ENCODE results near the gene PSMA2.
A peak's percentile ranks its signal among the peaks of the same experiment; 100 is the strongest.

PSMA2 gene

DNA sequence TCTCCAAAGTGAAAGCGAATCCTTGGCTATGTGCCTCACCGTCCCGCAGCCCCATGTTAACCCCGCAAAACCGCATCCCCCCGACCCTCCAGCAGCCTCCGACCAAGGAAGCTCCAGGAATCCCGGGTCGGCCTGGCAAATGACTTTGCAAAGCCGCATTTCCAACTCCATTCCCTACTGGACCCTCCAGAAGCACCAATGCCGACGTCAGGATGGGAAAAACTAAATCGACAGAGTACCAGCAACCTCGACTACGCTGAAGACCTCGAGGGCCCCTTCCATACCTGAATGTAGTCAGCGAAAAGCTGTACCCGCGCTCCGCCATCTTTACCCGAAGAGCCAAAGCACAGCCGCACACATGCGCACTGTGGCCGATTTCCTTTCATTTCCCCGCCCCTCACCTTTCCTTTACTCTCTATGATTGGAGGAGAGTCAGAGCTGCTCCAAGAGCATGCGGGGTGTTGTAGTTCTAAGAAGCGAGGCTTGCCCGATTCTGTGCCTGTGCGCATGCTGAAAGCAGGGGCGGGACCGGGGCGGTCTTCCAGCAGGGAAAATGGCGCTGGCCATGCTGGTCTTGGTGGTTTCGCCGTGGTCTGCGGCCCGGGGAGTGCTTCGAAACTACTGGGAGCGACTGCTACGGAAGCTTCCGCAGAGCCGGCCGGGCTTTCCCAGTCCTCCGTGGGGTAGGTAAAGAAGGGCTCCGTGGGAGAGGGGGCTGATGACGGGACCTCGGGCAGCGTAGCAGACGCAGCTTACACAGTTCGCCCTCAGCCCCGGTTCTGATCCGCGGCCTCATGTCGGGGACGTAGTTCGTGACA lies at the start of gene PSMA2, which contains the start of gene MRPL32:
Gene PSMA2 (minus strand): TSS at position 341 of the 818 bp plus-strand sequence. CDS start 16 bp downstream, at position 325.
Gene MRPL32 (plus strand): TSS at position 543 of the 818 bp plus-strand sequence. CDS start 11 bp downstream, at position 554.
- intact Hi-C loops (cut with DNase I): loop anchor here (1.0 to 10.0 kb wide), 2 partner anchors 20 to 793 kb away; partner anchors contain the start of genes C7orf25 and COA1
- DNase-seq: peak; percentile 93 to 99 (median 96)

DNA sequence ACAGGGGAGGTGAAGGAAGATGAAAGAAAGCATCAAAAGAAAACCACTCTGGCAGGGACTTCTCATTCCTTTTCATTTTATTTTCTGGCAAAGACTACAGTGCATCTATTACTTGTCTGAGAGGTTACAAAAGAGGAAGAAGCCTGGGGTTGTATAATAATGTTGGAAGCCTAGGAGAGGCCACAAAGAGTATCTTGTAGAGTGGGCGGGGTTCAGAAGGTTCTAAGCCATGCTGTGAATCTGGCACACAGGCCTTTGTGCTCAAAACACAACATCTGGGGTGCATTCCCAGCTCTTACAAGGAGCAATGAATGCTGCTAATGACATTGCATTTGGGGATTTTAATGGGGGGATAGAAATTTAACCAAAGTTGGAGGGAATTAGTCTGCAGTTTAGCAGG lies 49.6 kb upstream of the PSMA2 start:
- intact Hi-C loops (cut with DNase I): no loop called here
- no peak for DNase-seq

DNA sequence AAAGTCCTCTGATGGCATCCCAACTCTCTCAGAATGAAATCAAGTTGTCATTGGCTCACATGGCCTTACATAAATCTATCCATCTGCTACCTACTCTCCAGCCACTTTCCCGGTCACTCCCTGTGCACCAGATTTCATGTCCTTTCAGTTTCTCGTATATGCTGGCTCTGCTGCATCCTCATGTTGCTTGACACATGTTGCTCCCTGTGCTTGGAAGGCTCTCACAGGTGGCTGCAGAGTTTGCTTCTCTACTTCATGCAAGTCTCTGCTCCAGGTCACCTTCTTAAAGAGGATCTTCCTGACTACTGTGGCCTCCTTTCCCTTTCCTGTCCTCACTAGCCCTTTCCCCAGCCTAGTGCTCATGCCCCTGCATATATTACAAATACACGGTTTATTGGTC lies 48.5 kb upstream of the PSMA2 start:
- intact Hi-C loops (cut with DNase I): no loop called here
- DNase-seq: no peak

DNA sequence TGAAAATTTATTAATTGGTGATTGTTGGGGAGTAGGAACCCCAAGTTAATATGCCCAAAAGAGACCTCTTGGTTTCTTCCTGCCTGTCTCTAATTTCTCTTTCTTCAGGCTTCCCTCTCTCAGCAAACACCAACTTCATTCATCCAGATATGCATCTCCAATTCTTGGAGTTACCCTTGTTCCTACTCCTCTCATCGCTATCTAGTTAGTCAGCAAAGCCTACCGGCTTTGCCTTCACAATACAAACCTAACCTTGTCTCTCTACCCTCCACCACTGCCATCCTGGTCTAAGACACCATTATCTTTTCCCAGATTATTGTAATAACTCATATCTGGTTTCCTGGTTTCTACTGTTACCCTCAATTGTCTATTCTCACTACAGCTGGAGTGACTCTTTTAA lies 48.1 kb upstream of the PSMA2 start:
- DNase-seq: no peak
- intact Hi-C loops (cut with DNase I): no loop called here

DNA sequence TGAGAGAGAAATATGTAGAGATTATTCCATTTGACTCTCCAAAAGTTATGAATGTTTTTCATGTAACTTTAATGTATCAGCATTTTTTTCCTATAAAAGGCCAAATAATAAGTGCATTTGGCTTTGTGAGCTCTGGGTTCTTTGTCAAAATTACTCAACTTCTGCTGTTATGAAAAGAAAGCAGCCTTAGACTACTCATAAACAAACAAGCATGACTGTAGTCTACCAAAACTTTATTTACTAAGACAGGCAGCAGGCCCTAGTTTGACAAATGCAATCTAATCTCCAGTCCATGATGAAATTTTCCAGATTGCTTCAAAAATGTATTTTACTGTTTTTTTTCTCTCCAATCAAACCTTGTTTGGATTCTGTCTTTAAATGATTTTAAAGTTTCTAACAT lies 46.5 kb upstream of the PSMA2 start:
- intact Hi-C loops (cut with DNase I): no loop called here
- no peak for DNase-seq

DNA sequence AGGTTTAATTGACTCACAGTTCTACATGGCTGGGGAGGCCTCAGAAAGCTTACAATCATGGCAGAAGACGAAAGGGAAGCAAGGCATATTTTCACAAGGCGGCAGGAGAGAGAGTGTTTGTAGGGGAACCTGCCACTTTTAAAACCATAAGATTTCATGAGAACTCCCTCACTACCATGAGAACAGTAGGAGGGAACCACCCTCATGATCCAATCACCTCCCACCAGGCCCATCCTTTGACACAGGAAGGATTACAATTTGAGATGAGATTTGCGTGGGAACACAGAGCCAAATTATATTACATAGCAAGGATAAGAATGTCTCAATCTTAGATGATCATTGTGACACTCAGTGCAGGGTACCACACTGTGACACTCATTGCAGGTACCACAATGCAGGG lies 44.4 kb upstream of the PSMA2 start:
- intact Hi-C loops (cut with DNase I): no loop called here
- no peak for DNase-seq

DNA sequence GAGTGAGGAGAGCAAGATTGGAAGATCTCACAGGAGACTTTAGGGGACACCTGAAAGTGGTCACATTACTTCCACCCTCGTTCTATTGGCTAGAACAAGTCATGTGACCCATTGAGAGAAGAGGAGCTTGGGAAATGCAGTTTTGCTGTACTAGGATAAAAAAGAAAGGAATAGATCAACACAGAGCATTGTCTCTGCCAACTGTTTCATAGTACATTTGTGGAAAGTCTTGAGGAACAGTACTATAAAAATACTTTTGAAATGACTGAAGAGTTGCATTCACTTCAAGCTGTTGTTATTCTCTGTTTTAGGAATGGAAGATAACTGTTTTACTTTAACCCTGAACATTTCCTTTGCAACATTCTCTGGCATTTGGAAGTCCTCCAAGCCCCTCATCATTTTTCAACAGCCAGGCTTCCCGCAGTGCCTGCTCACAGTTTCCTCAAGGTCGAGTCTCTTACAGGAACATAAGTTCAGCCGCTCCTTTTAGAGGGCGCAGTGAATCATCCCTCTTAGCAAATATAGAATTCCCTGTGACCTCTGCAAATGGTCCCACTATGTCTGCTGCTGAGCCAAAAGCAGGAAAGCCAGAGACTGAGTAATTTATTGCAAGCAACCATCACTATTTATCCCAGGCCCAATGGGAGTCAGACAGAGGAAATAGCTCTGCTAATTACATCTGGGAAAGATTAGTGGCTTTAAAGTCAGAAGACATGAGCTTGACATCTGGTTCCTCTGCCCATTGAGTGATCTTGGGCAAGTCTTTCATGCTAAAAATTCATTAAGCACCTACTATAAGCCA lies 40.9 kb upstream of the PSMA2 start:
- intact Hi-C loops (cut with DNase I): no loop called here
- no peak for DNase-seq

DNA sequence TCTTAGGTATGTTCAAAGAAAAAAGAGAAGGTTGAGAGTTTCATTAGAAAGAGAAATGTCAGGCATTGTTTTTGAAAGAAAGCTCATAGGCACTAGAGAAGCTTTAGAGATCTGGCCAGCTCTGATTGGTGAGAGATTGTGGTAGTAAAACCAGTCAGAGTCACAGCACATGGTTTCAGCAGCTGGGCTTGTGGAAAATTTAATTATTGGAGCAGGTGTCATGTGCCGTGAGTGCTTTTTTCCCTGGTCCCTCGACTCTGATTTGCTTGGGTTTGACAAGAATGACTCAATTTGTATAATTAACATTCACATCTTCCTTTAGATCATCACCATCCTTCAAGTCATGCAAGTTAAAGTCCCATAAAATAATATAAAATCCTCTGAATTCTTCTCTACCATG lies 35.4 kb upstream of the PSMA2 start:
- no peak for DNase-seq
- intact Hi-C loops (cut with DNase I): no loop called here

DNA sequence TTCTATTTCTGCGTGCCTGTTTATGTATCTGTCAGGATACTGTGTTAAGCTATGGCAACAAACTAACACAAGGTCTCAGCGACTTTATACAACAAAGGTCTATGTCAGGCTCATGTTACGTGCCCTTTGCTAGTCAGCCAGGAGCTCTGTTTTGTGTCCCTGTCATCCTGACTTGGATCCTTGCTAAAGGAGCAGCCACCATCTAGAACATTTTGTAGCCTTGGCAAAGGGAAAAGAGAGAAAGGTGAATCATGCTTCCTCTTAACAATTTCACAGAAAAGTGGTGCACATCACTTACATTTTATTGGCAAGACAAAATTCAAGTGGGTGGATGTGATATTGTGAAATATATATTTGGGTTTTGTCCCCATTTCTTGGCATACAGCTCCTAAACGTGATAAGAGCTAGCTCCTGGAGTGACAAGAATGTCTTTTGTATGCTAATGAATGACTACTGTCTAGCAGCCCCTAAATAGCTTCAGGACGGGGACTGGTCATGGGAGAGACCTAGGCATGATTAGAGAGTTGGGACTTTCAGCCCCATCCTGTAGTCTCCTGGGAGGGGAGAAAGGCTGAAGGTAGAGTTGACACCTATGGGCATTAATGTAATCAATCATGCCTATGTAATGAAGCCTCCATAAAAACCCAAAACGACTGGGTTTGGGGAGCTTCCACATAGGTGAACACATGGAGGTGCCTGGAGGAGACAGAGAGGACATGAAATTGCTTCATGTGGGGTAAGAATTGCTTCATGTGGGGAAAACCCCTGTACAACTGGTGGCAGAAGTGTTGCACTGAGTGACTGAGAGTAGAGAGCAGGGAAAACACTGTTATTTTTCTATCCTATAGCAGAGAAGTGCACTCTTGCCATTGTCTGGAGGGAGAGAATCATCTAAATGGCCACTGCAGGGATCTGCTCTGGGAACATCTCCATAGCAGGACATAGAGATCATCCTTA lies 33.2 kb upstream of the PSMA2 start:
- DNase-seq: no peak
- intact Hi-C loops (cut with DNase I): no loop called here

DNA sequence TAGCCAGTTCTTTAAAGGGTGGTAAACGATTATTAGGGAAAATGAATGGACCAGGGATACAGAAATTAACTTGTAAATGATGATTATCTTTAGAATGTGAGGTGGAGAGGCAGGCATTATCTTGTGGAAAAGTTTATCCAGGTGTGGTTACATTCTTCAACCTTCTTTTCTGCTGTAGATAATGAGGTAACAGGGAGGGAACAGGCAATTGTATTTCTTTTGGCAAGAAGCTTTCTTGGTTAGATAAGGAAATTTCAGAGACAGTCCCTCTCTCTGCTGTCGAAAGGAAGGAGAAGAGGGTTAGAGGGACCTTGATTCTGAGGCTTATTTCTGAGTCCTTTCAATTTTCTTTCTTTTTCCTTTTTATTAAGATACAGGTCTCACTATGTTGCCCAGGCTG lies 32.3 kb upstream of the PSMA2 start:
- no peak for DNase-seq
- intact Hi-C loops (cut with DNase I): no loop called here

DNA sequence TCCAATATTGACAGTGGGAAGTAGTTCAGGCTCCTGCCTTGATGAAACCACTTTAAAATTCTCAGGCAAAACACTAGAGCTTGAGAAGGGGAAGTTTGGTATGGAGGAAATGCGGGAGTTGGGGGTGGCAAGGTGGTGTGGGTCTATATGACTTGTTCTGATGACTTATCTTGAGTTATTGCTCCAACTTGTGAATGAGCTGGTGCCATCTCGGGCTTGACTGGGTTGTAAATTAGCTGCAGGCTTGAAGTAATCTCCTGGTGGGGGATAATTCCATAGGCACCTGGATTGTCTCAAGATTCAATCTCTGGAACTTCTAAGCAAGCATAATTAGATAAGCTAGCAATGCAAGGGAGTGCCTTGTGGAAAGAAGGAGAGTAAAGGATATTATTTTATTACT lies 29.2 kb upstream of the PSMA2 start:
- intact Hi-C loops (cut with DNase I): no loop called here
- DNase-seq: no peak

DNA sequence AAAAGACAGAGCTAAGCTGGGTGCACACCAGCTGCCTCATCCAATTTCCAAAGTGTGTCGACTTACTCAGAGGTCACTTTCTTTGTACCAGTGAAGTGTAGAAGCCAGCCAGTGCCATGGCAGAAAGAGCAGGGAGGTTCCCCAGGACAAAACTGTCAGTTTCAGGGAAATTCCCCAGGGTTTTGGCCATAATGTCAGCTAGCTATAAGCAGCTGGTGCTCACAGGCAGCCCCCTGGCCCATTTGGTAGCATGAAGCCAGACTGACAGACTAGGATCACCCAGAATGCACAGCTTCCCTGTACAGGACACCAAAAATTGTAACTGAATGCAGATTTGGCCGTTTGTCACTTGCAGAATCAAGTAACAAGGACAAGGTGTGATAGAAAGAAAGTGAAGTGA lies 28.8 kb upstream of the PSMA2 start:
- DNase-seq: no peak
- intact Hi-C loops (cut with DNase I): no loop called here

DNA sequence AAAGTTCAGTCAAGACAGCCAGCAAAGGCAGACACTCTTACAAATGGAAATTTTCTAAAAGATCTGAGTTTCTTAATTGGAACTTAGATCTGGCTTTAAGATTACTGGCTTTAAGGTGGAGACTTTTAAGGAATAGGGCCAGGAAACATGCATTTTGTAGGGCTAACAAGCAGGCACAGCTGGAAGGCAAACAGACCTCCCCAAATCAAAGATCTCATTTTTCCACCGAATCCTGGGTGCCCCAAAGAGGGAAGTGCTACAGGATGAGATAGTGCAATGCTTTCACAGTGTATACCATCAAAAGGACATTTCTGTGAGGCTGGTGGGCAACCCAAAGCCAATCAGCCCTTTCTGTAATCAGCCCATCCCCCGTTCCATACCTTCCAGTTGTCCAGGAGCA lies 27.6 kb upstream of the PSMA2 start:
- no peak for DNase-seq
- intact Hi-C loops (cut with DNase I): no loop called here

DNA sequence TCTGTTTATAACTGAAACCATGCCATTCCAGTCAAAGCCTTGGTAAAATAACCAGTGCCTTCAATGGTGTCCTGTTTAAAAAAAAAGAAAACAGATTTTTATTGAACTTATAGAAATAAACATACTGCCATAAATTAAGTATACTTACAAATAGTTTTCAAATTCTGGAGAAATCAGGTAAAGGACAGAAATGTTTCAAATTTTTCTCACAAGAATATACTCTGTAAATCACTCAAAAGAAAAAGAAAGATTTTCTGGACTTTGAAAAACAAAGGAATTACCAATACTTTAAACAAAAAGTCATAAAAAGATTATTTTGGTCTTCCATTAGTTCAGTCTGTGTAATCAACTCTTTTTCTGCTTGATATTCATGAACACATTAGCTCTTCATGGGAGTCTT lies 24.1 kb upstream of the PSMA2 start:
- intact Hi-C loops (cut with DNase I): no loop called here
- no peak for DNase-seq

DNA sequence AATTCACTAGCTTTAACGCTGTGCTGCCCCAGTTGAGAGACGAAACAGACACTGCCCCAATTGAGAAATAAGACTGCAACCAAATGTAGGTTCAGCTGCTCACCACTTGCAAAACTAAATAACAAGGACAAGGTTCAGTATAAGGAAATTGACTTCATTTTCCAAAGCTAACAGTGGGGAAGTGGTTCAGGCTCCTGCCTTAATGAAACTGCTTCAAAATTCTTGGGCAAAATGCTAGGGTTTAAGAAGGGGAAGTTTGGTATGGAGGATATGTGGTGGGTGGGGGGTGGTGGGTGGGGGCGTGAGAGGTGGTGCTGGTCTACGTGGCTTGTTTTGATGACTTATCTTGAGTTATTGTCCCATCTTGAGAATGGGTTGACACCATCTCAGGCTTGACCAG lies 22.0 kb upstream of the PSMA2 start:
- no peak for DNase-seq
- intact Hi-C loops (cut with DNase I): no loop called here

DNA sequence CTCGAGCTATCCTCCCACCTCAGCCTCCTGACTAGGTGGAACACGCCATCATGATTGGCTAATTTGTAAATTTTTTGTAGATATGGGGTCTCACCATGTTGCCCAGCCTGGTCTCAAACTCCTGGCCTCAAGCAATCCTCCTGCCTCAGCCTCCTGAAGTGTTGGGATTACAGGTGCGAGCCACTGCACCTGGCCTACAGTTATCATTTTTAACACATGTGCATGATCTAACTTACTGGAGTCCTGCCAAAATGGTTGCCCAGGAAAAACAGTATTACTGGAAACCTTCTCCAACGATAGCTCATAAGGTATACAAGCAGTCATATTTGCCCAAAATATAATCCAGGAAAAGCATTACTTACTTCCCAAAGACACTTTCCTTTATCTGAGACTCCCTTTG lies 20.4 kb upstream of the PSMA2 start:
- intact Hi-C loops (cut with DNase I): no loop called here
- DNase-seq: no peak

DNA sequence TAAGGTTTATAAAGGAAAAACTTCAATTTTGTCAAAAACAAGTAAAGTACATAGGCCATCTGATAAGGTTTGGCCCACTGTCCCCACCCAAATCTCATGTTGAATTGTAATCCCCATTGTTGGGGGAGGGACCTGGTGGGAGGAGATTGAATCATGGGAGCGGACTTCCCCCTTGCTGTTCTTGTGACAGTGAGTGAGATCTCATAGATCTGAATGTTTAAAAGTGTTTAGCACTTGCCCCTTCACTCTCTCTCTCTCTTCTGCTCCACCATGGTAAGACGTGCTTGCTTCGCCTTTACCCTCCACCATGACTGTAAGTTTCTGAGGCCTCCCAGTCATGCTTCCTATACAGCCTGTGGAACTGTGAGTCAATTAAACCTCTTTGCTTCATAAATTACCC lies 18.4 kb upstream of the PSMA2 start:
- no peak for DNase-seq
- intact Hi-C loops (cut with DNase I): no loop called here

DNA sequence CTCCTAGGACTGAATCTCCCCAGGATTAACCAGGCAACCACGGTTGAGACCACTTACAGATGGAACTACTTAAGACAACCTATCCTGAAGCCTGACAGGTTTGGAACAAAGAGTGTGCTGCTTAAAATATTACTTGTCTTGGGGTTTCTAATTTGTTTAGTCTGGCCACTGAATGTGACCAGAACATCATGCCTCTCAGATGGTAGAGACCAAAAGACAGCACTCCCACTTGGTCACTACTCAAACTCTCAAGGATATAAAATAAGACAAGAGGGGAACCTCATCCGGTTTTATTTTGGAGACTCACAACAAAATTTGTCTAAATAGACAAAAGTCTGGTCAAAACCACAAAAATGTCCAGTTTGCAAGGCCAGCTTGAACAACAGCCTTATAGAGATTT lies 15.5 kb upstream of the PSMA2 start:
- intact Hi-C loops (cut with DNase I): no loop called here
- DNase-seq: no peak

DNA sequence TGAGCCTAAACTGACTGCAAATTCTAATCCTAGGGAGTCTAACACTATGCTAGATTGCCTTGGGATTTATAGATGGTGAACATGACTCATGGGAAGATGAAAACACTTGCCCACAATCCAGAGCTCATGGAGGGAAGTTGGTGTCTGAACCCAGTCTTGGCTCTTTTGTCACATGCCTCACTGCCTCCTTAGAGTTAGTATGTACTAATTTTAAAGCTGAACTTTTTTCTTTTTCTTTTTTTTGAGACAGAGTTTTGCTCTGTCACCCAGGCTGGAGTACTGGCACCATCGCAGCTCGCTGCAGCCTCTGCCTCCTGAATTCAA lies 14.6 kb upstream of the PSMA2 start:
- intact Hi-C loops (cut with DNase I): no loop called here
- DNase-seq: no peak

DNA sequence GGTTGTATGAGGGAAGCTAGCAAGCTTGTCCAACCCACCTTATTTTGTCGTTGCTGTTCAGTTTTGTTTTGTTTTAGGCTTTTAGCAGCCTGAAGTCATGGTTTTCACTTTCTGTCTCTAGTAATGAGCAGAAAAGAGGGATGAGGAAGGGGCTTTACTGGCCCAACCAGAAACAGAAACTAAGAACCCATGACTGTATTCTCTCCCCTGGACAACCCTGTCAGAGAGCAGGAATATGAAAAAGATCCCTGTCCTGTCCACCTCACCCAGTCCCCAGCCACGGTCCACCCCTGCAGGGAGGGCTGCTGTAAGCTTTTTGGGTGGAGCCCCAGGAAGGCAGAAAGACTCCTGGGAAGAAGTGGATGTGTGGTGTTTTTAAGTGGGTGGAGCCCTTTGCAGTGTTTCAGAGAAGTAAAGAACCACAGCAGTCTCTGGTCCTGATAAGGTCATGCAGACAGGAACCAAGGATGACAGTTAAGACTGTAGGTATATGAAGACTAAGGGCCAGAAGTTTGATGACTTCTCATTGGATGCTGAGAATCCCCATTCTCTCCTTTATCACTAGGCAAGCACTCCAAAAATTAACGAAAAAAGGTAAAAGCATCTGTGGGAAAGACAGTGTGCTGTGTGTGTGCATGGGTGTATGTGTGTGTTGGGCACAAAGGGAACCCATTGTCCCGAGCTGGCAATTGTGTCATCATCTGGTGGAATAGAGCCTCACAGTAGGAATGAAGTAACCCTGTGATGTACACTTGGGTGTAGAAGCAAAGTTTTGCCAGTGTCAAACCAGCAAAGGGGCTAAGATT lies 14.1 kb upstream of the PSMA2 start:
- DNase-seq: no peak
- intact Hi-C loops (cut with DNase I): no loop called here
